ENCODE results near the gene ZNF385D. TPM values are rescaled to one million over a fixed set of nuclear protein-coding genes. Genes with fewer than 3 reads are reported as not detected.

ZNF385D gene
- total RNA-seq, 4 donors from 2014 or later = 0.41 to 5.0 (median 1.6) TPM

DNA sequence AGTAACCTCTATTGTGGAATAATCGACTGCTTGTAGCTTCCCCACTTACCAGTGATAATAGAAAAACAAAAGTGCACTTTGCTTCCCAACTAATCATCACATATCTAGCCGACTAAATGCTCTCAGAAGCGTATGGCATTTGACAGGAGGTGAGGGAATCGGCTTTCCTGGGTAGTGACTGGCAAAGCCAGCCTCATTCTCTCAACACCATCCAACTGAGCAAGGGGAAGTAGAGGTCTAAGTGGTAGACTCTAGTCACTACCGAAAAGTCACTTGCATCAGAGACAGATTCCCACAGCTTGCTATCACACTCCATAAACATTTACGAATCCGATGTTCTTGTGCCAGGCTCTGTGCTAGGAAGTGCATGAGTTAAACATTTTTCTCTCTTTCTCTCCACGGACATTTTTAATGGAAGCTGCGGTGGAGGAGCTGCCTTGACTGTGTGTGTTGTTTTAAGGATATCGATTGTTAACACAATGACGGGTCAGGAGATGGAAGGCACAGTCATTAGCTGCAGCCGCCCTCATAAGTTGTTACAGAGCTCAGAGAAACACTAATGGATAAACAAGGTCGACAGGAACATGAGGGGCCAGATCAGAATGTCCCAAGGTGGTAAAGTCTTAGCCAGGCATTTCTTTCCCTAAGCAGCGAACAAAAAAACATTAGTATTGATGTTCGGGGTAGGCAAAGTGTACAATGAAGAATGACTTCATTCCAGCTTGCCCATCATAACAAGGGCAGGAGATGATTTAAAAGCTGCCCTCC is 11.9 kb downstream of the ZNF385D start:
- Histone ChIP-seq H3K36me3 (no peaks in the 10 kb centered on the region), H3K4me1 (no peaks in the 10 kb centered on the region), H3K9me3 (no peaks in the 10 kb centered on the region), H3K27ac (no peak overlapping the region), H3K4me3 (no peak overlapping the region), H3K27me3 (no peaks in the 10 kb centered on the region)
- in situ Hi-C loops (cut with MboI; ENCODE audit: low sequenced_read_pairs in 4 of 4) (no loop called here), intact Hi-C loops (cut with DNase I; ENCODE audit: low total_unique reads) (no loop called here)
- TF ChIP-seq, protein P1, sequence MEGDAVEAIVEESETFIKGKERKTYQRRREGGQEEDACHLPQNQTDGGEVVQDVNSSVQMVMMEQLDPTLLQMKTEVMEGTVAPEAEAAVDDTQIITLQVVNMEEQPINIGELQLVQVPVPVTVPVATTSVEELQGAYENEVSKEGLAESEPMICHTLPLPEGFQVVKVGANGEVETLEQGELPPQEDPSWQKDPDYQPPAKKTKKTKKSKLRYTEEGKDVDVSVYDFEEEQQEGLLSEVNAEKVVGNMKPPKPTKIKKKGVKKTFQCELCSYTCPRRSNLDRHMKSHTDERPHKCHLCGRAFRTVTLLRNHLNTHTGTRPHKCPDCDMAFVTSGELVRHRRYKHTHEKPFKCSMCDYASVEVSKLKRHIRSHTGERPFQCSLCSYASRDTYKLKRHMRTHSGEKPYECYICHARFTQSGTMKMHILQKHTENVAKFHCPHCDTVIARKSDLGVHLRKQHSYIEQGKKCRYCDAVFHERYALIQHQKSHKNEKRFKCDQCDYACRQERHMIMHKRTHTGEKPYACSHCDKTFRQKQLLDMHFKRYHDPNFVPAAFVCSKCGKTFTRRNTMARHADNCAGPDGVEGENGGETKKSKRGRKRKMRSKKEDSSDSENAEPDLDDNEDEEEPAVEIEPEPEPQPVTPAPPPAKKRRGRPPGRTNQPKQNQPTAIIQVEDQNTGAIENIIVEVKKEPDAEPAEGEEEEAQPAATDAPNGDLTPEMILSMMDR (IDR thresholded peaks at IDR 0.05 in 4 of 5, conservative IDR thresholded peaks at IDR 0.05 in 1 of 5) = no peak
- no peak for TF ChIP-seq POLR2A (IDR thresholded peaks at IDR 0.05)
- ATAC-seq (no peak), DNase-seq (no peak)

DNA sequence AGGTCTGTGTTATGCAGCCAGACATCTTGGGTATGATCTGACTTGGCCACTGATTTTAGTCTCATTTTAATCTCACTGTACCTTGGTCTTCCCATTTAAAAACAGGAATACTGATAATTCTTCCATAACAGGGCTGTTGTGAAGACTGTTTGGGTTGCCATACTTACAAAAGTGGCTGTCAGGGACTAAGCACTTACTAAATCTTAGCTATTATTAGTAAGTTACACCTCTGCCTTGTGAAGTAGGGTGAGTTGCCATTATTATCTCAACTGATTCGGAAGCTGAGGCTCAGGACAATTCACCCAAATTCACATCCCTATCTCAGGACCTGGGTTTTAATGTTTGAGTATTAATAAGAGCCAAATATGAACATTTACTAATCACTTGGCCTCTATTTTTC is 12.7 kb downstream of the ZNF385D start:
- in situ Hi-C loops (cut with MboI; ENCODE audit: low sequenced_read_pairs in 4 of 4) = no loop called here
- TF ChIP-seq, protein P1 (IDR thresholded peaks at IDR 0.05 in 4 of 5, conservative IDR thresholded peaks at IDR 0.05 in 1 of 5) = no peak
- TF ChIP-seq POLR2A (IDR thresholded peaks at IDR 0.05) = no peak
- ATAC-seq (no peak), DNase-seq (no peak)
- no peaks in the 10 kb centered on the region for H3K4me1 ChIP-seq
- no peaks in the 10 kb centered on the region for H3K27me3 ChIP-seq
- H3K9me3 ChIP-seq = no peaks in the 10 kb centered on the region
- no peak overlapping the region for H3K4me3 ChIP-seq
- H3K36me3 ChIP-seq = no peaks in the 10 kb centered on the region
- H3K27ac ChIP-seq = no peak overlapping the region
- intact Hi-C loops (cut with DNase I; ENCODE audit: low total_unique reads) = no loop called here

DNA sequence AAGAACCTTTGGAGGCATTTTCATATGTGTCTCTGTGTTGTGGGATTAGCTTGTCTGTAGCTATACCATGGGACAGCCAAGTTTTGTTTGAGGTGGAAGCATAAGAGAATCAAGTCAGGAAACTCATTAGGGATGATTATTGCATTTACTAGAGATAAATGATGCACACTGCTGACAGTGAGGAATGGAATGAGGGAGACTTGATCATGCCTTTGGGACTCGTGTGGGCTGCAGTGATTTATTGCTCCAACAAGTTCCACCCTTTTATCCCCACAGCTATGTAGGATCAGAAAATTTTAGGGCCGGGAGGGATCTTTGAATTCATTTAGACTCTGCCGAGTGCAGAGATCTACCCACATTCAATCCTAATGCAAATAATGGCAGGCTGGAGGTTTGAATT is 16.3 kb downstream of the ZNF385D start:
- Histone ChIP-seq H3K4me1 (no peaks in the 10 kb centered on the region), H3K9me3 (no peaks in the 10 kb centered on the region), H3K27me3 (no peaks in the 10 kb centered on the region), H3K27ac (no peak overlapping the region), H3K4me3 (no peak overlapping the region), H3K36me3 (no peaks in the 10 kb centered on the region)
- DNase-seq (no peak), ATAC-seq (no peak)
- intact Hi-C loops (cut with DNase I; ENCODE audit: low total_unique reads) (no loop called here), in situ Hi-C loops (cut with MboI; ENCODE audit: low sequenced_read_pairs in 4 of 4) (no loop called here)
- TF ChIP-seq POLR2A (IDR thresholded peaks at IDR 0.05) = no peak
- TF ChIP-seq, protein P1 (IDR thresholded peaks at IDR 0.05 in 4 of 5, conservative IDR thresholded peaks at IDR 0.05 in 1 of 5) = no peak

DNA sequence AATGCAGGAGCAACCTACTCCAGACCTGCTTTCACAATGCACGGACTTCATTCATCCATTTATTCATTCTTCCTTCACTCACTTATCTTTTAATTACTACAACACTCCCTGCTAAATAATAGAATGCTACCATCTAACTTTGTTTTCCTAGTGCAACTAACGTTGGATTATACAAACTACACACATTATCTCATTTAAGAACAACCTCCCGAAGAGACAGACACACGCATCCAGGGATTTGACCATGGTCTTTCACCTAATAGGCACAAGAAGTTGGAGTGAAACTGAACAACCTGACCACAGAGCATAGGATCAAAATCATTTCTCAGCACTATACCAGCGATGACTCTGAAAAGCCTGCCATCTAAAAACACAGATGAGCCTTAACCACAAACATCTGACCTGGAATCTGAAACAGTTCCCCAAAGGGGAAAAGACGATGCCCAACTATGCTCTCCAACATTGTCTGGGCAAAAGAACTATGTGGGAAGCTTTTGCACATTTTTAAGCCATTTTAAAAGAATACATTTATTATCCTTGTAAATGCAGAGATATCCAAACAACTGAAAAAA is 21.0 kb downstream of the ZNF385D start:
- no peaks in the 10 kb centered on the region for H3K36me3 ChIP-seq
- no peaks in the 10 kb centered on the region for H3K9me3 ChIP-seq
- no peak for TF ChIP-seq POLR2A (IDR thresholded peaks at IDR 0.05)
- TF ChIP-seq, protein P1 (IDR thresholded peaks at IDR 0.05 in 4 of 5, conservative IDR thresholded peaks at IDR 0.05 in 1 of 5) = no peak
- in situ Hi-C loops (cut with MboI; ENCODE audit: low sequenced_read_pairs in 4 of 4) (no loop called here), intact Hi-C loops (cut with DNase I; ENCODE audit: low total_unique reads) (no loop called here)
- DNase-seq (no peak), ATAC-seq (no peak)
- H3K4me3 ChIP-seq = no peak overlapping the region
- H3K27ac ChIP-seq = no peak overlapping the region
- no peaks in the 10 kb centered on the region for H3K27me3 ChIP-seq
- H3K4me1 ChIP-seq = no peaks in the 10 kb centered on the region

Measured in gastrocnemius medialis (tissue), 4 donors.